HCT116 (cell line): ENCODE measurements around the gene PGM3. TPM values are rescaled to one million over a fixed set of nuclear protein-coding genes. Genes with fewer than 3 reads are reported as not detected.

Experiments used
- ATAC-seq: fragments of 200-7000 bp; cut with Tn5 transposase; 2 replicates; pipeline ENCODE4 v1.9.1; 2020; ENCODE audit warnings: mild to moderate bottlenecking, moderate library complexity
- BruUV-seq: library from RNA; stranded (reverse); fragments of 400-500 nt; replicated peaks from 2 replicates; lab custom pipeline; 2021; lab: Mats Ljungman, UMichigan
- CTCF ChIA-PET: fragments of 300-600 bp; sonication (Branson Sonifier 250); formaldehyde crosslinking; loops from one replicate; lab custom pipeline; 2021; ENCODE audit warnings: antibody characterized with exemption; lab: Charles Lee
- POLR2A ChIA-PET: fragments of 300-600, 350-600 bp; sonication (Branson Sonifier 250); formaldehyde crosslinking; loops from one replicate; lab custom pipeline; 2021; ENCODE audit warnings: antibody characterized with exemption; lab: Charles Lee
- RAD21 ChIA-PET, 2 experiments: fragments of 300-600 bp; sonication (Branson Sonifier 250); formaldehyde crosslinking; loops; one replicate each; lab custom pipeline; 2023; ENCODE audit warnings: low total read pairs in 2 of 2; ENCODE audit not compliant: uncharacterized antibody in 2 of 2, unreplicated experiment in 2 of 2, low non-redundant PET in 1 of 2; lab: Charles Lee
- DNase-seq: peaks from one replicate; pipeline ENCODE4 v3.0.0-alpha.2; 2010; ENCODE audit warnings: low read depth, low spot score
- H2AFZ ChIP-seq: fragments of 200-600 bp; shearing (Covaris generic), sonication (generic); 2 replicates; pipeline ENCODE4 v1.6.1; 2017; ENCODE audit warnings: low read depth, mixed run types, mixed read lengths, antibody characterized with exemption, low read length; ENCODE audit not compliant: poor library complexity, severe bottlenecking
- H3K27ac ChIP-seq: 2 replicates; pipeline ENCODE4 v1.5.1; 2012; ENCODE audit warnings: low read depth, low read length
- H3K27me3 ChIP-seq: fragments of 200-600 bp; sonication (generic); 2 replicates; pipeline ENCODE4 v1.6.1; 2016; ENCODE audit warnings: mixed run types, low read length, mixed read lengths; ENCODE audit not compliant: insufficient read depth
- H3K36me3 ChIP-seq, 2 experiments: fragments of 200-500 bp in 1 of 2; fragments of 200-600 bp in 1 of 2; sonication (Bioruptor generic) in 1 of 2; sonication (generic) in 1 of 2; 2 replicates each; pipeline versions ENCODE4 v1.5.1 to v1.6.1; 2014 to 2016; ENCODE audit warnings: low read length in 2 of 2, inconsistent platforms in 1 of 2, mixed read lengths in 1 of 2, mixed run types in 1 of 2; ENCODE audit not compliant: insufficient read depth in 2 of 2, control insufficient read depth in 1 of 2
- H3K4me1 ChIP-seq, 2 experiments: fragments of 200-600 bp in 1 of 2; sonication (generic) in 1 of 2; 2 replicates each; pipeline versions ENCODE4 v1.5.1 to v1.6.1; 2012 to 2017; ENCODE audit warnings: low read length in 2 of 2, inconsistent platforms in 1 of 2, mild to moderate bottlenecking in 1 of 2, mixed read lengths in 1 of 2, mixed run types in 1 of 2, moderate library complexity in 1 of 2; ENCODE audit not compliant: insufficient read depth in 2 of 2, control insufficient read depth in 1 of 2
- H3K4me2 ChIP-seq: fragments of 200-600 bp; sonication (generic); 2 replicates; pipeline ENCODE4 v1.6.1; 2017; ENCODE audit warnings: mixed run types, low read length, mixed read lengths
- H3K4me3 ChIP-seq, 2 experiments: fragments of 200-600 bp in 1 of 2; sonication (generic) in 1 of 2; replicated peaks in 1 of 2; 2 replicates each; pipeline ENCODE4 v1.5.1; 2011 to 2016; ENCODE audit warnings: low read length in 2 of 2, control low read depth in 1 of 2, low read depth in 1 of 2, mild to moderate bottlenecking in 1 of 2, mixed read lengths in 1 of 2, mixed run types in 1 of 2
- H3K79me2 ChIP-seq: fragments of 200-600 bp; sonication (generic); 2 replicates; pipeline ENCODE4 v1.6.1; 2017; ENCODE audit warnings: mild to moderate bottlenecking, mixed run types, low read length, moderate library complexity, mixed read lengths; ENCODE audit not compliant: insufficient read depth
- H3K9ac ChIP-seq: fragments of 200-600 bp; sonication (generic); 2 replicates; pipeline ENCODE4 v1.6.1; 2016; ENCODE audit warnings: low read length, mixed read lengths
- H3K9me2 ChIP-seq: fragments of 200-600 bp; sonication (generic), shearing (Covaris generic); 2 replicates; pipeline ENCODE4 v1.6.1; 2017; ENCODE audit warnings: mixed run types, mild to moderate bottlenecking, moderate library complexity; ENCODE audit not compliant: insufficient read depth
- H3K9me3 ChIP-seq, 2 experiments: fragments of 200-500 bp in 1 of 2; fragments of 200-600 bp in 1 of 2; sonication (Bioruptor generic) in 1 of 2; sonication (generic) in 1 of 2; 2 replicates each; pipeline ENCODE4 v1.6.1; 2014 to 2017; ENCODE audit warnings: low read length in 2 of 2, mixed read lengths in 2 of 2, inconsistent platforms in 1 of 2, low read depth in 1 of 2, mild to moderate bottlenecking in 1 of 2, mixed run types in 1 of 2, moderate library complexity in 1 of 2; ENCODE audit not compliant: control insufficient read depth in 1 of 2, insufficient read depth in 1 of 2
- H4K20me1 ChIP-seq: fragments of 200-600 bp; sonication (generic), shearing (Covaris generic); 2 replicates; pipeline ENCODE4 v1.6.1; 2017; ENCODE audit warnings: mixed run types, mild to moderate bottlenecking, moderate library complexity; ENCODE audit not compliant: insufficient read depth
- CTCF ChIP-seq, 3 experiments: fragments of 200-600 bp in 1 of 3; sonication (generic) in 1 of 3; IDR thresholded peaks in 2 of 3; conservative IDR thresholded peaks in 1 of 3; 2 replicates each; pipeline ENCODE4 v1.5.1; 2012 to 2017; ENCODE audit warnings: low read depth in 2 of 3, low read length in 2 of 3, antibody characterized with exemption in 1 of 3, borderline replicate concordance in 1 of 3, control low read depth in 1 of 3, mild to moderate bottlenecking in 1 of 3, mixed read lengths in 1 of 3, mixed run types in 1 of 3, moderate library complexity in 1 of 3; ENCODE audit not compliant: insufficient read depth in 1 of 3
- EGR1 ChIP-seq: IDR thresholded peaks from 2 replicates; pipeline ENCODE4 v1.6.1; 2012; ENCODE audit warnings: low read depth
- EZH2 ChIP-seq: fragments of 200-600 bp; sonication (generic); IDR thresholded peaks from 2 replicates; pipeline ENCODE4 v1.6.1; 2017; ENCODE audit warnings: antibody characterized with exemption, mixed run types
- FOSL1 ChIP-seq: IDR thresholded peaks from 2 replicates; pipeline ENCODE4 v1.6.1; 2012; ENCODE audit warnings: low read depth
- JUND ChIP-seq: IDR thresholded peaks from 2 replicates; pipeline ENCODE4 v1.6.1; 2012
- MAX ChIP-seq: IDR thresholded peaks from 2 replicates; pipeline ENCODE4 v1.6.1; 2012
- POLR2A ChIP-seq: IDR thresholded peaks from 2 replicates; pipeline ENCODE4 v1.7.0; 2011; ENCODE audit warnings: borderline replicate concordance; ENCODE audit not compliant: insufficient read depth, insufficient read length; ENCODE audit errors: extremely low read depth
- POLR2AphosphoS5 ChIP-seq: IDR thresholded peaks from 2 replicates; pipeline ENCODE4 v1.6.1; 2011; ENCODE audit warnings: mild to moderate bottlenecking, low read depth, low read length, moderate library complexity
- ZFX ChIP-seq: fragments of 450-650 bp; IDR thresholded peaks from 2 replicates; pipeline ENCODE4 v1.6.1; 2017
- ZNF274 ChIP-seq: fragments of 200-500 bp; sonication (Bioruptor generic); IDR thresholded peaks from 2 replicates; pipeline ENCODE4 v1.6.1; 2014; ENCODE audit warnings: mild to moderate bottlenecking, low read depth, low read length, inconsistent platforms
- intact Hi-C: fragments of 100-400 bp; cut with micrococcal nuclease; formaldehyde crosslinking; loops from 2 replicates; pipeline ENCODE4 v1.10.0; 2022
- total RNA-seq: library from RNA; stranded (reverse); gene quantifications from one replicate; pipeline ENCODE4 v1.2.1, GENCODE V29; 2021; ENCODE audit not compliant: unreplicated experiment
- TF ChIP-seq, protein P1 (sequence below): IDR thresholded peaks from 2 replicates; pipeline ENCODE4 v1.6.1; 2012; ENCODE audit warnings: low read depth

Gene PGM3
- total RNA-seq, 1 experiment from 2014 or later: 63.5 TPM

DNA sequence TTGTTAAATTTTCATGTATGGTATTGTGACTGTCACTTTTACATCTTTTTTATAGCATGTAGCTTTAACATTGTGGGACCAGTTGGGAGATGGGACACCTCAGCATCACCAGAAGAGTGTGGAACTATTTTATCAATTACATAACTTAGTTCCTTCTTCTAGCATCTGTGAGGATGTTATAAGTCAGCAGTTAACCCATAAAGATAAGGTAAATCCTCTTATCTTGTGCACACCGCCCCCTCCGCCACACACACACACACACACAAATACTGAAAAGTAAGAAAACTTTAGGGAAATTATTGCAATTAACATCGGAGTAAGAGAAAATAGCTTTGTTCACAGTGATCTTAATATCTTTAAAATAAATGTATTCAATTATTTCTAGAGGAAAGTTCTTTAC lies 60.9 kb downstream of the PGM3 start:
- H3K4me2 ChIP-seq: no peak overlapping the region
- no peaks in the 10 kb centered on the region for H3K9me2 ChIP-seq
- TF ChIP-seq POLR2AphosphoS5 (no peak), CTCF (IDR thresholded peaks at IDR 0.05 in 2 of 3, conservative IDR thresholded peaks at IDR 0.05 in 1 of 3; ENCODE audit: borderline replicate concordance in 1 of 3, insufficient read depth in 1 of 3, low read depth in 2 of 3, low read length in 2 of 3) (no peak), POLR2A (no peak), EZH2 (no peak), ZFX (no peak), MAX (no peak), FOSL1 (no peak), EGR1 (no peak), JUND (no peak), ZNF274 (no peak)
- TF ChIP-seq, protein P1, sequence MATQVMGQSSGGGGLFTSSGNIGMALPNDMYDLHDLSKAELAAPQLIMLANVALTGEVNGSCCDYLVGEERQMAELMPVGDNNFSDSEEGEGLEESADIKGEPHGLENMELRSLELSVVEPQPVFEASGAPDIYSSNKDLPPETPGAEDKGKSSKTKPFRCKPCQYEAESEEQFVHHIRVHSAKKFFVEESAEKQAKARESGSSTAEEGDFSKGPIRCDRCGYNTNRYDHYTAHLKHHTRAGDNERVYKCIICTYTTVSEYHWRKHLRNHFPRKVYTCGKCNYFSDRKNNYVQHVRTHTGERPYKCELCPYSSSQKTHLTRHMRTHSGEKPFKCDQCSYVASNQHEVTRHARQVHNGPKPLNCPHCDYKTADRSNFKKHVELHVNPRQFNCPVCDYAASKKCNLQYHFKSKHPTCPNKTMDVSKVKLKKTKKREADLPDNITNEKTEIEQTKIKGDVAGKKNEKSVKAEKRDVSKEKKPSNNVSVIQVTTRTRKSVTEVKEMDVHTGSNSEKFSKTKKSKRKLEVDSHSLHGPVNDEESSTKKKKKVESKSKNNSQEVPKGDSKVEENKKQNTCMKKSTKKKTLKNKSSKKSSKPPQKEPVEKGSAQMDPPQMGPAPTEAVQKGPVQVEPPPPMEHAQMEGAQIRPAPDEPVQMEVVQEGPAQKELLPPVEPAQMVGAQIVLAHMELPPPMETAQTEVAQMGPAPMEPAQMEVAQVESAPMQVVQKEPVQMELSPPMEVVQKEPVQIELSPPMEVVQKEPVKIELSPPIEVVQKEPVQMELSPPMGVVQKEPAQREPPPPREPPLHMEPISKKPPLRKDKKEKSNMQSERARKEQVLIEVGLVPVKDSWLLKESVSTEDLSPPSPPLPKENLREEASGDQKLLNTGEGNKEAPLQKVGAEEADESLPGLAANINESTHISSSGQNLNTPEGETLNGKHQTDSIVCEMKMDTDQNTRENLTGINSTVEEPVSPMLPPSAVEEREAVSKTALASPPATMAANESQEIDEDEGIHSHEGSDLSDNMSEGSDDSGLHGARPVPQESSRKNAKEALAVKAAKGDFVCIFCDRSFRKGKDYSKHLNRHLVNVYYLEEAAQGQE: no peak
- DNase-seq: no peak
- no peak overlapping the region for H3K4me3 ChIP-seq
- H3K9ac ChIP-seq: no peak overlapping the region
- peaks cover 0 to 2% of the 10 kb centered on the region in 2 experiments; a peak in 1 of 4 replicates for H3K36me3 ChIP-seq
- CTCF ChIA-PET: no interaction called here
- POLR2A ChIA-PET: no interaction called here
- no peak overlapping the region for H2AFZ ChIP-seq
- H3K4me1 ChIP-seq: no peaks in the 10 kb centered on the region
- H3K9me3 ChIP-seq: no peaks in the 10 kb centered on the region
- H3K27ac ChIP-seq: no peak overlapping the region
- no peak for ATAC-seq
- no peaks in the 10 kb centered on the region; the same call in 1 of the 2 replicates for H4K20me1 ChIP-seq
- no peaks in the 10 kb centered on the region for H3K79me2 ChIP-seq
- RAD21 ChIA-PET: no interaction called here
- intact Hi-C loops: no loop called here
- BruUV-seq: no TSS peak
- no peaks in the 10 kb centered on the region for H3K27me3 ChIP-seq
